ENCODE measurements around the gene ANKRD23.

ANKRD23 gene

DNA sequence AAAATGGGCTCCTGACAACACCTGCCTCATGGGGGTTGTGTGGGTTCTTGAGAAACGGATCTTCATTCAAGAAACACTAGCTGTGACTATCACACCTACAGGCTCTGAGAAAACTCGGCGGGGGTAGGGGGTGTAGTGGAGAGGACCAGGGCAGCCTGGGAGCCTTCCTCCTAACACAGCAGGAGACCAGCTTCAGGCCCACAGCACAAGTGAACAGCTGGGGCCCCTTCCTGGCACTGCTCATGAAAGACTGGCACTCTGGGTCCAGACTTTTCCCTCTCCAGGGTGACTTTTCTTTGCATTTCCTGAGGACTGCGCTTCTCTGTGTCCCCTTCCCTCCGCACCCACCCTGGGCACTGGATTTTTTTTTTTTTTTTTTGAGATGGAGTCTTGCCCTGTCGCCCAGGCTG is 33.2 kb upstream of the ANKRD23 start:
- no peak for DNase-seq (ENCODE audit: low spot score)

DNA sequence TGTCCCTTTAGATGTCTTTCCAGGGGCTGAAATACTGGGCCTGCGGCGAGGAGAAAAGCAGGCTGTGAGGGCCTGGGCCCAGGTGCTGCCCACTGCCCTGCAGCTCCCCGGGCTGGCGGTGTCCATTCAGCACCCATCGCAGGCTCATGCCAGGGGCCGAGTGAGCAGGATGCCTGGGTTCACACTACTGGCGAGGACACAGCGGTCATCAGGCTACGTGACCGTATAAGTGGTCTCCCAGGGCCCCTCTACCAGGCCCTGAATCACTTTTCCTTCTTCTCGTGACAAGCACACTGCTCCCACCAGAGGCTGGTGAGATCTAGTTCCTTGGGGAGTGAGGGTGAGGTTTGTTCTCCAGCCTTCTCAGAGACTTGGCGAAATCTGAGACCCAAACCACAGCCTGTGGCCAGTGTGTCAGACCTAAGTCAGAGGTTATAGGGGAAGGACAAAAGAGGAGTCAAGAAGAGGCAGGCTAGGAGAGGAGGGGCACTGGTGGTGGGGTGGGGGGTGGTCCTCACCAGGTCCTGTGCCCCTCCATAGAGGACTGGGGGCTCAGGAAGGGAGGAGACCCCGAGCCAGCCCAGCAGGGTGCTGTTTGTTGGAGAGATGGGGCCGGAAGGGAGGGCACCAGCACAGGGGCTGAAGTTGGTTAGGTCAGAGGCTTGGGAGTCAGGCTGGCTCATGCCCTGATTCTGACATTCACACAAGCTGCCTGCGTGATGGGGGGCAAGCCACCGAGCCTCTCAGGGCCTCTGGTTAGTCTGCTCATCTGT is 32.6 kb upstream of the ANKRD23 start:
- DNase-seq (ENCODE audit: low spot score): peak; percentile 53

DNA sequence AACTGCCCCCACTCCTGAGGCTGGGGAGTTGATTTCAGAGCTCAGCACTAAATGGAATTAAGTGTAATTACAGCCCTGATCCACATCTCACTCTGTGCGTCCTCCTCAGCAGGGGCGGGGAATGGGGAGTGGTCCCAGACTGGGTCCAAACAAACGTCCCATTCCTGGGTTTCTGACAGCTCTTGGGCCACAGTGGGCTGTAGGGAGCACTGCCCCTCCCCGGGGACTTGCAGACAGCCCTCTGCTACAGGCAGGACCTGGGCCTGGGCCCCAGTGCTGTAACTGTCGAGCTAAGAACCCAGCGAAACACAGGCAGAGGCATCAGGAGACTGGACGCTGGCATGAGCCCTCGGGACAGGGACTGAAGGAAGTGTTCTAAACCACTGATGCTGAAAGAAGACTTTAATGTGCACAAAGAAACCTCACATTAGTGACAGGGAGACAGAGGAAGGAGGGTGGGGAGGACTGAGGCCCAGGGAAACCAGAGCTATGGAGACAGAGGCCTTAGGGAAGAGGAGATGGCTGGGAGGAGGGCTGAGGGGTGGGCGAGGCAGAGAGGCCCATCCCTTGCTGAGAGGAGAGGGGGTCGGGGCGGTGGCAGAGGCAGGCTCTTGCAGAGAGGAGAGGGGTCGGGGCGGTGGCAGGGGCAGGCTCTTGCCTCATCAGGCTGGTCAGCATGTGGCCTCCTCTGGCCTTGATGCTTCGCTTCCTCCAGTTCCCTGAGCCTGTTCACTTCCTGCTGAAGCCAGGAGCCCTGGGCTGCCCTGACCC is 31.9 kb upstream of the ANKRD23 start:
- DNase-seq (ENCODE audit: low spot score): no peak

DNA sequence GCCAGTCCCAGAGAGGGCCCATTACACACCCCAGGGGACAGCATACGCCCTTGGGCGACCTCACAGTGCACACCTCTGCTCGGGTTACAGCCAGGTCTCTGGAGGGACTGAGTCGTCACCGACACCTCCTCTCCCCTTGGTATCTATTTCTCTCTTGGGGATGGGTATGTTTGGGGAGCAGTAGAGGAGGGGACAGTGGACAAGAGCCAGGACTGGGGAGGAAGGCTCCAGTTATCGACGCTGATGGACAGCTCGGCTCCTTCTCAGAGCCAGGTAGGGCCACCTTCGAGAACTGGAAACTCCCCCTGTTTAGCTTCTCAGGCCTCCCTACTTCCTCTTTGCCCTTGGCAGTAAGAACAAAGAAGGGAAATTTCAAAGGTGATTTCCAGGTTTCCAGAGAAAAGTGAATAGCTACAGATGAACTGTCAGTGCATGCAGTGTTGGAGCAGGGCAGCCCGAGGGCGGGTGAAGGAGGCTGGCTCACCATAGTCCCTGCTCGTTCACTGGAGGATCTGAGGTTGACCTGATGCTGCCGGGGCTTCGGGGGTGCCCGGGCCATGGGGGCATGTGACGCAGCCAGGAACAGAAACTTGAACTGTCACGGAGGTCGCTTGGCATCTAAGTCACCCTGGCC is 30.5 kb upstream of the ANKRD23 start:
- no peak for DNase-seq (ENCODE audit: low spot score)

DNA sequence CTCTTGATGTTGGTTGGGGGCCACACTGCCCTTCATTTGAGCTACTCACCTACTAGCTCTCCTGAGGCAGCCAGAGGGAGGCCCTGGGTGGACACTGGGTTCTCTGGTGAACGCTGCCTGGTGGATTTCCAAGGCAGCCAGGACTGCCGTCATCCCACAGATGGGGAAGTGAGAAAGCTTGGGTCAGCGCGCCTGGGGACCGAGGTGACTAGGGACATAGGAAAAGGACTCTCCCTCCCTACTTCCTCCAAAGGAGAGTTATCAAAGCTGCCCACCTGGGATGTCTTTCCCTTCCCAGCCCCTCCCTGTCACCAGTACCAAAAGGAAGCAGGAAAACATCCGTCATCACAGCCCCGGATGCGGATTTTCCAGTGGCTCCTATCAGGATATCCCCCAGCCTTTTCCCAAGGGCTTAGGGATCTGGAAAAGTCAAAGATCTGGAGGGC is 29.9 kb upstream of the ANKRD23 start:
- no peak for DNase-seq (ENCODE audit: low spot score)

DNA sequence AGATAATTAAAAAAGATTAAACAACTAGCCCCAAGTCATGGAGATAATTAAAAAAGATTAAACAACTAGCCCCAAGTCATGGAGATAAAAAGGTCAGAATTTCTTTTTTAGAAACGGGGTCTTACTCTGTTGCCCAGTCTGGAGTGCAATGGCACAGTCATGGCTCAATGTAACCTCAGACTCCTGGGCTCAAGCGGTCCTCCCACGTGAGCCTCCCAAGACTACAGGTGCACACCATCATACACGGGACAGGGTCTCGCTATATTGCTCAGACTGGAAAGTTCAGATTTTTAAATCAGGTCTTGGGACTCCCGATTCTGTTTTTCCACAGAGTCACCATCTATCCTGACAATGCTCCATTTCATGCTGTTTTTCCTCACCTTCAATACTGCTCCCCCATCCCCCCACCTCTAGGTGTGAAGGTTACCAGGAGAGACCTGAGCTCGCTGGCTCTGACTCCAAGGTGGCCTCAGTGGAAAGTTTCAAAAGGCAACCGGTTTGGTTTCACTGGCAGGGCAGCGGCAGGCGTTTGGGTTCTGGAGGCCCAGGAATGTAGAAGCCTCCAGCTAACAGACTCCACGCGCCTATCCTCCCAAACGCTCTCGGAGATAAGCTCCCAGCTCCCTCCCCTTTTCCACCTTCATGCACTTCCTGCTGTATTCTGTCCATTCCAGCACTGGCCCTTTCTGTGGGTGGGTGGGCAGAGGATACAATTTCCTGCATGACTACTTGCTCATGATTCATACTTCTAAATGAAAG is 28.9 kb upstream of the ANKRD23 start:
- no peak for DNase-seq (ENCODE audit: low spot score)

DNA sequence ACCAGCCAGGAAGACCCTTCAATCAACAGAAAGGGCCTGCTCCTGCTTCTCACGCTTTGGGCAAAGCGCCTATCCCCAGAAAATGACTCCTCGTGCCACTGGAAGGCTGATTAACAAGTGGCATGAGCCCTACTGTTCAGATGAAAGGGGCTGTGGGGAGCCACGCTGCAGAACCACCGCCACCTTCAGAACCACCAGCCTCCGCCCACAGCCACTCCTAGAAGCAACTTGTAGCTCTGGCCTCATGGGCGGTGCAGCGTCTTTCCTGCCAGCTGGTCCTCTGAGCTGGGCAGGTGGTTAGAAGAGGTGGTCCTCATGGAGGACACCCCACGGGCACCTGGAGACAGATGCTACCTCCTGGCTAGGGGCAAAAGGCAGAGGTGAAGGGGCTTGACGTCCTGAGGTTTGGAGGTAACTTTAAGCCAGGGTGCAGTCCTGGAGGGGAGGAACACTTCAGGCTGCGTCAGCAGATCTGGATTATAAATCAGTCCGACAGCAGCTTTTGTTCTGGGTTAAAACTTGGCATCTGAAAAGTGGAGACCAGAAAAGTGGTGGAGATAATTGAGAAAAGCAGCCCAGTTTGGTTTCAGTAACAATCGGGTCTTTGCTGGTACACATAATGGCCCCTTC is 26.9 kb upstream of the ANKRD23 start:
- no peak for DNase-seq (ENCODE audit: low spot score)

DNA sequence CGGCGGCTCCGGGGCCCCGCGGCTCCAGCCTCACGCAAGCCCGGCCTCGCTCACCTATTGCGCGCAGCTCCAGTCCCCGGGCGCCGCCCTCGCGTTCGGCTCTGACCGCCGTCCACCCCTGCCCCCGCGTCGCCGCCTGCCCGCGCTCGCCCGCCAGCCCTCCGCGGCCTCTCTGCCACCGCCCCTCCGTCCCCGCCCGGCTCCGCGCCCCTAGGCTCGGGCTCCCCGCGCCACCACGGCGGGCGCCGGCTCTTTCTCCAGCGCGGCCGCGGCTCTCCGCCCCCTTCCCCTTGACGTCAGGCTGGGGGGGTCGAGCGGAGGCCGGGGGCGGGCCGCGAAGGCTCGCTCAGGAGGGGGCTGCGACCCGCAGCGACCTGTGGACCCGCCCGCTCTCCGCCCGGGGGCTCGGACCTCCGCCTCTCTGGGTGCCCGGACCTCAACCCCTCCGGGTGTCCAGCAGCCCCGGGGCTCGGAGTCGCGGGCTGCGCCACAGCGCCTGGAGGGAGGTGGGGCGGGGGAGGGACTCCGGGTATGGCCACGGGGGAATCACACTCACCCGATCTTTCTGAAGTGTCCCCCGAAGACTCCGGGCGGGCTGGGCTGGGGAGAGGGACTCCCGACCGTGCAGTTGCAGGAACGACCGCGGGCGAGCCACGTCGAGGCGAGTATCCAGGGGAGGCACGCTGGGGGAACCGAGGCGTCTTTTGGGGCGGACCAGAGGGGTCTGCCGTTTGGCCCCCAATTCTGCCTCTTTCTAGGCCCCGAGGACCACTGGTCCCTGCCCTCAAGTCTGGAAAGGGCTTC is 26.2 kb upstream of the ANKRD23 start, which contains the start of gene SEMA4C:
SEMA4C (minus strand) TSS at position 259 of the 804 bp plus-strand sequence. CDS start 2,194 bp downstream, outside the sequence.
- peak; percentile 49 for DNase-seq (ENCODE audit: low spot score)

DNA sequence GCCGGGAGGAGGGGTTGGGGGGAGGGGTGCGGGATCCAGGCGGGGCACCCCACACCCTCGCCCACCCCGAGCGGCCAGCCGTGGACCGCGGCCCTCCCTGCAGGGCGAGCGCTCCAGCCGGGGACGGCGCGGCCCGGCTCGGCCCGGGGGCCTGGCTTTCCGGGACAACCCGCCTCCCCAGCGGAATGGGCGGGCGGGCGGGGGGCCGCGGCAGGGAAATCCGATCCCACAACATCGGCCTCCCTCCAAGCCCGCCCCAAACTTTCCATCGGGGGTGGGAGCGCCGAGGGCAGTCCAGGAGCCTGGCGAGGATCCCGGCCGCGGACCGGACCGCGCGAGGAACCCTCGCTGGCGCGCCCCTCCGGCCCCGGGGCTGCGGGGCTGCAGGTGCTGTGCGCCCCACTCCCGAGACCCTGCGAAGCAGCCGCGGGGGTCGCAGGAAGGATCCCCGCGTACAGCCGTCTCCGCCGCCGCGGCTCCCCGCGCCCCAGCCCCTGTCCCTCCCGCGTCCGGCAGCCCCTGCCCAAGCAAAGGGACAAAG is 25.5 kb upstream of the ANKRD23 start:
- DNase-seq (ENCODE audit: low spot score): peak; percentile 83

DNA sequence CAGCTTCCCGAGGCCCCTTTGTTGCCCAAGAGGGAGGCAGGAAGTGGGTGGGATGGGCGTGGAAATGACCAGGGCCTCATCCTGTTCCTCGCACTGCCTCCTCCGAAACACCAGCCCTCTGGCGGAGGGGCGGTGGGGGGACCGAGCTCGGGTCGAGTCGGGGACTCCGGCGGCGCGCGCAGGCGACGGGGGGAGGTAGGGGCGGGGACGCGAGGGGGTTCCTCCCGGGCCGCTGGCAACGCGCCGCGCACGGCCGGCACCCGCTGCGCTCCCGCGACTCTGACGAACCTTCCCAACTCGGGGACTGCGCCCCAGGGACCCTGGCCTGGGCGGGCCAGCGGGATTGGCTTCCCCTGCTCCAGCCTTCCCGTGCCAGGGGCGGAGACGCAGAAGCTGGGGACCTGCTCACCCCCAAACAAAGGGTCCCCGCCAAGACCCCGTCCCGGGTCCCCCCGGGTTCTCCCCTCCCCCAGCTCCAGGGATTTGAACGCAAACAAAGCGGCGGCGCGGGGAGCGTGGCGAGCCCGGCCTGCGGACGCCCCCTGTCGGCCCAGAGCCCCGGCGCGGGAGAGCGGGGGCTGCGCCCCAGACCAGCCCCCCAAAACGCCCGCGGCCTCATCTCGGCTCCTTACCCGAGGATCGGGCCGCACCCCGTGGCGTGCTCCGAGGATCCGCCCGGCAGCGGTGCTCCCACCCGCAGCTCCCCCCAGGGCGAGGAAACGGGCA is 24.9 kb upstream of the ANKRD23 start:
- DNase-seq (ENCODE audit: low spot score): peak; percentile 96

DNA sequence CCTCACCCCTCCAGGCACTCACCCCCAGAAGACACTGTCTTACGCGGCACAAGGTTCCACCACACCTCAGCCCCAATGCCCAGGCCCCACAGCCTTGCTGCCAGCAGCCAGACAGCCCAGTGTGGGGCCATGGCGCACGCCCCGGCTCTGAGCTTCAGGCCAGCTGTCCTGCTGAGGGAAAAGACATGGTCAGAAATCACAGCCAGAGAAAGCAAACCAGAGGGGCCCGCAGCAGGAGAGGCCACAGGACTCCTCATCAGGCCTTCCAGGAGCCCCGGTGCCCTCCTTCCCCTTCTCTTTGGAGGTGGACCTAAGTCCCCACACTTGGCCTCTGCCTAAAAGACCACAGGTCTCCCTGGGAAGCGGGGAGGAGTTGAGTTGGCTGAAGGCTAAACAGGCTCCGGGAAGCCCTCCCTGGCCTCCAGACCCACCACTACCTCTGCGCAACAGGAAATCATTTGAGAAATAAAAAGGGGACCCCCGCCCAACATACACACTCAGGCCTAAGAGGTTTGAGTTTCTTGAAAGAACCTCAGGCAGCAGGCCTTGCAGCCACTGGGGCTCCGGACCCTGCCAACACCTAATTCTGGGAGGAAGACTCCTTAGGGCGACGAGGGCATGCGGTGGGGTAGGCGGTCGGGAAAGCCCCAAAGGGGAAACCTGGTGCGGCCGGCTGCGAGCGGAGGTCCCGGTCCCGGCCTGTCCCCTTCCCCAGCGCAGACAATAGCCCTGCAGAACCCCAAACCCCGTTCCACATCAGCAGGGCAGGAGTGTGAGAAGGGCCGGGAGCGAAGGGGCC is 24.1 kb upstream of the ANKRD23 start:
- no peak for DNase-seq (ENCODE audit: low spot score)

DNA sequence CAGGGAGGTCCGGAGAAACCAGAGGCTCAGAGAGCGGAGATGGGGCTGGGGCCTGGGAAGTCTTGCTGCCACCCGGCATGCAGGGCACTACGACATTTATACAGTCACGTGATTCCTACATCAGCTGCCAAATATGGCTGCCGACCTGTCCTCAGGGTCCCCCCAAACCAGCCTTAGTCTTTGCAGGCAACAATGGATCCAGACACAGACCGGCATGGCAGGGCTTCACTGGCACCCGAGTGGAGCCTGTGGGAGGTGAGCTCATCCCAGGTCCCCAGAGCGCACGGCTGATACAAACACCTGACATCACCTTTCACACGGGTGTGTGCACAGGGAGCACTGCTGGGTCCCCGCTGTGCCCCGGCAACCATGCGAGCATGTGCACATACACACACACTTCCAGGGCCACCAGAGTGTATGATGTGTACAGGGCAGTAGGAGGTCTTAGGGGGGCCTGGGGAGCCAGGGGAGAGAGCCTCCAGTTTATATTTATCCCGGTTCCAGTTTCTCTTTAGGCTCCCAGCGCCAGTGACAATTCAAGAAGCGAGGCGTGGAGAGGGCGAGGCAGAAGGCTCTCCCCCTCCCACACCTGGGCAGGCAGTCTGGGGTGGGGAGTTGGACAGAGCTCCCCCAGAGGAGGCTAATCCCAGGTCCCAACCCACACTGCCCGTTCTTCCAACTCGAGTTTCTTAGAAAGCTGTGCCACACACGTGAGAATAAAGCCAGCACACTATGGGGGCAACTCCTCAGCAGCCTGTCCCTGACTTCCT is 23.4 kb upstream of the ANKRD23 start:
- DNase-seq (ENCODE audit: low spot score): no peak

DNA sequence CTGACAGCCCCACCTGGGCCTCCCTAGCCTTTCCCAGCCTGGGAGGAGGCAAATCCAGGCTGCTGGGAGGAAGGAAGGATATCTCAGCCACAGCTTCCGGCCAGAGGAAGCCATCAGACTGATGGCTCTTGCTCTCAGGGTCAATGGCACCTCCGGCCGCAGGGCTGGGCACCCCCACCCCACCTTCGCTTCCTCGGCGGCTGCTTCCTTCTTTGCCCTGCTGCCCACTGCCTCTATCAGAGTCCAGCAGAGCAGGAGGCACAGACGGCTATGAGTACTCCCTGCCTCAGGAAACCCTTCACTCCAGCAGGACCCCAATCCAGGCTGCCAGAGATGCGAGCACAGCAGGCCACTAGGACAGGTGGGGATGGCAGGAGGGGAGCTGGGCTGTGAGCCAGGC is 22.8 kb upstream of the ANKRD23 start:
- DNase-seq (ENCODE audit: low spot score): no peak

DNA sequence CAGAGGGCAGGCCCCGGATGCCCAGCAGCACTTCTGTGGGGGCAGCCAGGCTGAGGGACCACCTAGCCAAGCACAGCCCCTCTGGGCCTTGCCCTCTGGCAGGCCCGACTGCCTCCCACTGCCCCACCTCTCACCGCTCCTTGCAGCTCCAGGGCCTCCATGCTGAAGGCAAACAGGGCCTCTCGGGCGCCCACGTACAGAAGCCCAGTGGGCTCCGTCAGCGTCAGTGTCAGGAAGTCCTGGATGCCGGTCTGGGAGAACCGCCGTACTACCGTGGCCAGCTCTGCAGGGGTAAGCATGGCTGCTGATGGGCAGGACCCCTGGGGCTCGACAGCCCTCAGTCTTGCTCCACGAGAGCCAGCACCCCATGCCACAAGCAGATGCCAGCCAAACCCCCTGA is 22.3 kb upstream of the ANKRD23 start:
- no peak for DNase-seq (ENCODE audit: low spot score)

DNA sequence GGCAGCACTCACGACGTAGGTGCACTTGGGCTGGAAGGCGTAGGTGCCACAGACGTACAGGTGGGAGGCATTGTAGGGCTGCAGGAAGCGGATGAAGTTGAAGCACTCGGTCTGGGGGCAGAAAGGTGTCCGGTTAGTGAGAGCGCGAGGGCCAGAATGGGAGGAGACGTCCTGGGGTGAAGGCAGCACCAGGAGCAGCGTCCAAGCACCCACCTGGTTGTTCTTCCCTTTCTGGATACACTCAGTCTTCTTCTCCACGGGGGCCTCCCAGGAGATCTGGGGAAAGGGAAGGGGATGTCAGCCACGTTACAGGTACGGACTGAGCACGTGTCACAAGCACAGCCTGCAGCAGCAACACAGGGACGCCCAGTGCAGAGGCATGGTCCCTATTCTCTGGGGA is 21.8 kb upstream of the ANKRD23 start:
- DNase-seq (ENCODE audit: low spot score): no peak

DNA sequence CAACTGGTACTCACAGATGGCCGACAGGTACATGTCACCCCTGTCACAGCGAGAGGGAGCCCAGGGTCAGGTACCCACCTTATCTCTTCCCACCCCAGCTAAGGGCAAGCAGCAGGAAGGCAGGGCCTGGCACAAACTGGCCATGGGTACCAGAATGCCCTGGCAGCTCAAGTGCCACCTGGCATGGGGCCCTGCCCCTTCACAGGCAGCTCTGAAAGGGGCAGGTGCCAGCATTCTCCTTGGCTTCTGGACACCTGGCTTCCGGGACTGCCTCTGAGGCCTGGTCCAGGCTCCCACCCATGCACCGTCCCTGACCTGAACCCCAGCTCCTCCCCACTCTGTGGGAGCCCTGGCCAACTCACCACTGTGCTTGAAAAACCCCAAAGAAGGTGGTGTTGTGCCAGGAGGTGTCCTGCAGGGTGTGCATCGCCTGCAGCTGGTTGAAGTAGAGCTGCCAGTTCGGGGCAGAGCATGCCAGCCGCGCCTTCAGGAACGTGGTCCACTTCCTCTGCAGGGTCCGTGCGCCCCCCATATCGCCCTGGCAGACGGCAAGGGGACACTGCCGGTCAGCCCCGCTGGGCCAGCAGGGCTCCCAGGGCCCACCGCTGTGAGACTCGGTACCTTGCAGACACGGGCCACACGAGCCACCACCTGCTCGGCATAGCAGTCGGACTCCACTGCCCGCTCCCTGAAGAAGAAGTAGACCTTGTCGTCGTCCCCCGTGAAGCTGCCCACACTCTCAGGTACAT is 20.7 kb upstream of the ANKRD23 start:
- no peak for DNase-seq (ENCODE audit: low spot score)

DNA sequence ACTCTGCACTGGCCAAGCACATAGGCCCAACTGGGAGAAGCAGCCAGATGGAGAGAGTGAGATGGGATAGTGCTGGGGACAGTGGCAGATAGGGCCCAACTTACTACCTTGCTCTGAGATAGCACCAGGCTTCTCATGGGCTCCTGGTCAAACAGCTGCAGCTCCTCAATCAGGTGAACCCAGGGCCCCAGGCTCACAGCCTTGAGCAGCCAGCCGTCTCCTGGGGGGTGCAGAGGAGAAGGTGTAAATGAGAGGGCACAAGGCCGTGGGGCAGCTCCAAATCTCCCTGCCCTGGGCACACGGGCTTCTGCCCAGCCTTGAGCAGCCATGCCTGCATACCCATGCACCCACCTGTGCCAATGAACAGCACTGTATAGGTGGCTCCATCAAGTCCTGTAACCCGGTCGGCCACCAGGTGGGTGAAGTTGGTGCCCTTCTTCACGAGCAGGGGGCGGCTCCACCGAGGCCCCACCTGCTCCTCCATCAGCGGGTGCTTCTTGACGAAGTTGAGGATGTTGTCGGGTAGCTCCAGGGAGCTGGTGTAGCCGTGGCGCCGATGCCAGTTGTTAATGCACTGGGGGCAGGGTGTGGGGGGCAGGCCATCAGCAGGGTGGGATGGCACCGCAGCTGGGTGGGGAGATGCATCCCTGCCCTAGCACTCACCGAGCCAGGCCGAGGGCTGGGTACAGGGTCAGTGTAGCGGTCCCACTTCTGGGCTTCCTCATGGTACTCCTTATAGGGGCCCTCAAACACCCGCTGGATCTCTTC is 19.9 kb upstream of the ANKRD23 start:
- DNase-seq (ENCODE audit: low spot score): no peak
